ENCODE data around the gene ELL2.

ELL2 gene

GRCh38 chr5:95967236-95967635, 5.6 kb upstream of the ELL2 start:
- Histone ChIP-seq H3K4me3 (ENCODE audit: low read depth, low read length) (no peak overlapping the region), H3K9me3 (no peaks in the 10 kb centered on the region), H3K27me3 (no peaks in the 10 kb centered on the region), H3K36me3 (no peaks in the 10 kb centered on the region), H3K4me1 (no peaks in the 10 kb centered on the region)
- no peak for TF ChIP-seq CTCF (IDR thresholded peaks at IDR 0.05; ENCODE audit: low read depth, low read length)
- no peak for DNase-seq

- Histone ChIP-seq H3K36me3 (no peaks in the 10 kb centered on the region), H3K9me3 (no peaks in the 10 kb centered on the region), H3K27me3 (no peaks in the 10 kb centered on the region), H3K4me3 (ENCODE audit: low read depth, low read length) (no peak overlapping the region), H3K4me1 (no peaks in the 10 kb centered on the region)
- TF ChIP-seq CTCF (IDR thresholded peaks at IDR 0.05; ENCODE audit: low read depth, low read length): no peak
- DNase-seq: no peak
Measured at GRCh38 chr5:95966005-95966404, 4.4 kb upstream of the ELL2 start.

GRCh38 chr5:95963650-95964410, 2.2 kb upstream of the ELL2 start:
- H3K4me3 ChIP-seq (ENCODE audit: low read depth, low read length): no peak overlapping the region
- H3K36me3 ChIP-seq: no peaks in the 10 kb centered on the region
- H3K4me1 ChIP-seq: no peaks in the 10 kb centered on the region
- peaks cover 9% of the 10 kb centered on the region for H3K27me3 ChIP-seq
- no peak for DNase-seq
- TF ChIP-seq CTCF (IDR thresholded peaks at IDR 0.05; ENCODE audit: low read depth, low read length): no peak
- no peaks in the 10 kb centered on the region for H3K9me3 ChIP-seq

GRCh38 chr5:95962785-95963184, 1.1 kb upstream of the ELL2 start:
- no peaks in the 10 kb centered on the region for H3K36me3 ChIP-seq
- H3K4me3 ChIP-seq (ENCODE audit: low read depth, low read length): peak overlapping the region; percentile 79
- H3K9me3 ChIP-seq: no peaks in the 10 kb centered on the region
- TF ChIP-seq CTCF (IDR thresholded peaks at IDR 0.05; ENCODE audit: low read depth, low read length): no peak
- no peaks in the 10 kb centered on the region for H3K4me1 ChIP-seq
- H3K27me3 ChIP-seq: peaks cover 9% of the 10 kb centered on the region
- DNase-seq: no peak

- Histone ChIP-seq H3K4me1 (no peaks in the 10 kb centered on the region), H3K4me3 (ENCODE audit: low read depth, low read length) (peak overlapping the region; percentile 79), H3K27me3 (peaks cover 9% of the 10 kb centered on the region), H3K9me3 (no peaks in the 10 kb centered on the region), H3K36me3 (no peaks in the 10 kb centered on the region)
- TF ChIP-seq CTCF (IDR thresholded peaks at IDR 0.05; ENCODE audit: low read depth, low read length): no peak
- no peak for DNase-seq
Measured at GRCh38 chr5:95962475-95962773, 773 bp upstream of the ELL2 start.

GRCh38 chr5:95960667-95961616, 709 bp downstream of the ELL2 start:
- peak; percentile 61 for TF ChIP-seq CTCF (IDR thresholded peaks at IDR 0.05; ENCODE audit: low read depth, low read length)
- no peaks in the 10 kb centered on the region for H3K4me1 ChIP-seq
- no peaks in the 10 kb centered on the region for H3K36me3 ChIP-seq
- H3K4me3 ChIP-seq (ENCODE audit: low read depth, low read length): peak overlapping the region; percentile 79
- H3K27me3 ChIP-seq: peaks cover 9% of the 10 kb centered on the region
- no peaks in the 10 kb centered on the region for H3K9me3 ChIP-seq
- peak; percentile 88 for DNase-seq

Measured in BE2C (cell line).